Activated CD8-positive, alpha-beta memory T cell treated with anti-CD3 and anti-CD28 coated beads for 1 hour (primary cell): ENCODE results near the gene ETS1.

Experiments
- DNase-seq, 2 donors: peaks; one replicate each; pipeline ENCODE4 v3.0.0-alpha.2; 2020; ENCODE audit warnings: low read depth in 1 of 2; ENCODE audit errors: extremely low read depth in 1 of 2

Gene ETS1

DNA sequence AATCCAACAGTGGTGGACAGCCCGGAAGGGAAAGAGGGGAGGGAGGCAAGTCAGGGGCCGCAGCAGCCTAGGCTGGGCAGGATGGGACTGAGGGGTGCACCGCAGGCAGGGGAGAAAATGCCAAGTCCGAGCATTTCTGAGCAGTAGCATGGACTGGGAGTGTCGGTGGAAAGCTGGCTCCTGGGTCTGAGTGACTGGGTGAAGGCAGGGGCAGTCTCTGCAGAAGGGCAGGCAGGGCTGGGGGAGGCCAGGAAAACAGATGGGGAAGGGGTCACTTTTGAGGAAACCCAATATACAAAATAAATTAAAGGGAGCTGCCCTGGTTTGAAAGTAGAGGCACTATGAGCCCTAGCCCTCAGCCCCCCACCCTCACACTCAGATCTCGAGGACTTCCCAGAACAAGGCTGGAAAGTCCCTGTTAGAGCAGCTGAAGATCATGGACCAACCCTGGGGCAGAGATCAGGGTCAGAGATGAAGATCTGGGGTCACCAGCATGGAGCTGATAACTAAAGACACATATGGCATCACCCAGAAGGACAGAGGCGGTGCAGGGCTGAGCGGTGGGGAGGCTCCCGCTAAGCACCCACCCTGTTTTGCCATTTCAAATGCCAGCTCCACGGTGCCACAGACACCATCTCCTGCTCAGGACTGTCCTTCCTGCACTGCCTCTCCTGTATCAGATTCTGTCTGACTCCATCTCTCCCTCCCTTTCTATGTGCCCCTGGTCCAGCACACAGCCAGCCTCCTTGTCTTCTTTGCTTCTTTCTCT is 32.4 kb upstream of the ETS1 start:
- DNase-seq = no peak

DNA sequence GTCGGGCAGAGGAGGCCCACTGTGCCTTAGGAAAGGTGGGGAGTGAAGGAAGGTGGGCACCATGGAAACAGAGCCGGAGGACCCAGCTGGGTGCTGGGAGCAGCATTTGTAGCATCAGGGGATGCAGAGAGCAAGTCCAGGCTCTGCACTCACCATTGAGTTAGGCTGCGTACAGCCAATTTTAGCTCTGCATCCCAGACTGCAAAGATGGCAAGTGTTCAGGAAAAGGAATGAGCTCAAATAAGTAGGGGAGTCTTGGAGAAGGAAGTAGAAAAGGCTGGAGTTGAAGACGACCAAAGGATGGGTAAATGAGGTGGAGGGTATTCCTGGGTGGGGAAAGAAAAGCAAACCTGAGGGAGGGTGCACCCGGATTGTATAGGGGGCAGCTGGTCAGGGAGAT is 31.6 kb upstream of the ETS1 start:
- no peak for DNase-seq

DNA sequence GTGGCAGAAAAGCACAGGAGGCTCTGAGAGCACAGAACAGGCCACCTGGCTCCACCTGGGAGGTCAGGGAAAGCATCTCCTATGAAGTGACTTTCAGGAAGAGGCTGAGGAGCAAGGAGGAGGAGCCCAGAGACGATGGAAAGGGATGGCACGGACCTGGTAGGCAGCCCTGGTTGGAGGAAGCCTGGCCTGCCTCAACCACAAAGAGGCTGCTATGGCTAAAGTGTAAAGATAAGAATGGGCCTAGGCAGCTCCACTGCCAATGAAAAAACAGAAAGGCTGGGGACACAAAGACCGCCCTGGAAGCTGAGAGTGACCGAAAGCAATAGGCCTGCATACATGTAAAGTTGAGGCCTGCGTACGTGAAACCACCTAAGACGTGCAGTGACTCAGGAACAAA is 31.2 kb upstream of the ETS1 start:
- DNase-seq = no peak

DNA sequence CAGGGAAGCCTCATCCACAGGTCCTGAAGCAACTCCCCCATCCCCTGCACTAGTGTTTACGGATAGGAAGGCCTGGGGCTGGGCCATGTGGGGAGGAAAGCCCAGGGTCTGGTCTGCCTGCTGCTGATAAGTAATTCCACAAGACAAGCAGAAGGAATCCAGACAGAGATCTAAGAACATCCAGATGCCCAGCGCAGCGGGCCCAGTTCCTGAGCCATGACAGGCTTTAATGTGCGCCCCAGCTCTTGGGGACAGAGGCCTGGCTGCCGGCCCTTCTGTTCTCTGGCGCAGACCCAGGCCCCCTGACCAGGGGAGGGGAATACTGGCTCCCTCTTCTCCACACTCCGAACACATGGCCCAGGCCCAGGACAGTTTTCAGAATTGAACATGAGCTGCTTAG is 28.8 kb upstream of the ETS1 start:
- DNase-seq = no peak

DNA sequence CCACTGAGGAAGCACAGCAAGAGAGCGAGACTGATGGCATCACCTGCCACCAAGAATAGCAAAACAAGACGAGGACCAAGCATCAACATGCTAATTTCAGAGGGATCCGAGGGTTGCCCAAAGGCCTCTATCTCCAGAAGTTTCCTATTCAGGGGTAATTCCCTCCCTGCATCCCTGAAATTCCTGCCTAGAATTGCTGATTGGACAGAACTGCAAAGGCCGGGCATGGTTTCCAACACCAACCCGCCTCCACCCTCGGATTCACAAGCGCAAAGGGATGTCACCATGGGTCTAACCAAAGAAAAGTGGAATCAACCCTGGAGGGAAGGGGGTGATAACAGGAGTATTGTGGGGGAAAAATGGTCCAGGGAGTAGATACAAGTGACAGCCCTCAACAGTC is 28.3 kb upstream of the ETS1 start:
- DNase-seq = no peak

DNA sequence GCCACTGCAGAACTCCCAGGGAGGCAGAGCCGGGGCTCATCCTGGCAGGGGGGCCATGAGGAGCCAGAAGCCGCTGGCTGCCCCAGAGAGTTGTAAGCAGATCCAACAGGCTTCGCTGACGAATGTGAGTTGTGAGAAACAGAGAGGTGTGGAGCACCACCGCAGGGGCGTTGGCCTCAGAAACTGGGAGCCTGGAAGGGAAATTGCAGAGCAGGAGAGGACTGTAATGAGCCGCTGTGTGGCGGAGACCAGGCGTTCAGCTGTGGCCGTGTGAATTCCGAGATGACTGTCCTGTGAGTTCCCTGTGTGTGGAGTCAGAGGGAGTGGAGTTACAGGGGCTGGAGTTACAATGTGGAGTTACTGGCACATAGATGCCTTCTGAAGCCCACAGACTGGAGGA is 27.7 kb upstream of the ETS1 start:
- no peak for DNase-seq

DNA sequence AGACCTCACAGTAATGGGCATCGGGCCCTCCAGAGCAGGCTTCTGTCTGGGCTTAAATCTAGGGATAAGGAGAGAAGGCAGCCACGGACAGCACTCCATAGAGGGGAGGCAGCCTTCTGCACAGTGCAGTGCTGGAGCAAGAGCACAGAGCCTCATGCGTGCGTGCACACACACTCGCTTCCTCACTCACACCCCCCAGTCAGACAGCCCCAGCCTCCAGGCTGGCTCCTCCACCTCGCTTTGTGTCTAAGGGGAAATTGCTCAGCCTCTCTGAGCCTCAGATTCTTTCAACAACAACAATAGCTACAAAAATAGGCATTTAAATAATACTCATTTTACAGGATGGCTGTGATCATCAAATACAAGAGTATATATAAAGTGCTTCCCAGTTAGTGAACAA is 26.7 kb upstream of the ETS1 start:
- no peak for DNase-seq

DNA sequence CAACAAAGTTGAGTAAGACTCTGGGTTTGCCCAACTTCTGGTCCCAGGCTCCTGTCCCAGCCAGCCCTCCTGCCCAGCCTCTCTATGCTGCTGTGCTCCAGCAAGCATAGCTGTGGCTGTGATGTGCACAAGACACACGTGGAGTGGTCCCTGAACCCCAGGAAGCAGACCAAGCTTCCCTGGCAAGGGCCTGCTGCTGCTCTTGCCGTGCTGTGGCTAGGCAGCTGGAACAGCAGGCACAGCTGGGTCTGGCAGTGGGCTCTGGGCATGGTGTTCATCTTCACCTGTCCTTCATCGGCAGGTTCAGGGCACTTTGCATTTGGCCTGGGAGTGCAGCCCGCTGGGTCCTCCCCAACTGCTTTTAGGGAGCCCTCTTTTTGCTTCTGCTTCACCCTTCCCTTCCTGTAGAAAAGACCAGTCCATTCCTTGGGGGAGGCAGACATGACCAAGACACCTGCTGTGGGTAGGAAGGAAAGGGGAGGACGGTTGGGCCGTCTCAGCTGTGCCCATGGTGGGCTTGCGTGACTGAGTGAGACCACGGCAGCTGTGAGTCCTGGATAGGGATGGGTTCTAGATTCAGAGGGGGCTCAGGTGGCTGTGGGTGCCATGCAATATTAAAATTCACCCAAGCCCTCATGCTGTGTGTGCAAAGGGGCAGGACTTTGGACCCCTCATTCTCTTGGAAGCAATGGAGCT is 26.1 kb upstream of the ETS1 start:
- no peak for DNase-seq

DNA sequence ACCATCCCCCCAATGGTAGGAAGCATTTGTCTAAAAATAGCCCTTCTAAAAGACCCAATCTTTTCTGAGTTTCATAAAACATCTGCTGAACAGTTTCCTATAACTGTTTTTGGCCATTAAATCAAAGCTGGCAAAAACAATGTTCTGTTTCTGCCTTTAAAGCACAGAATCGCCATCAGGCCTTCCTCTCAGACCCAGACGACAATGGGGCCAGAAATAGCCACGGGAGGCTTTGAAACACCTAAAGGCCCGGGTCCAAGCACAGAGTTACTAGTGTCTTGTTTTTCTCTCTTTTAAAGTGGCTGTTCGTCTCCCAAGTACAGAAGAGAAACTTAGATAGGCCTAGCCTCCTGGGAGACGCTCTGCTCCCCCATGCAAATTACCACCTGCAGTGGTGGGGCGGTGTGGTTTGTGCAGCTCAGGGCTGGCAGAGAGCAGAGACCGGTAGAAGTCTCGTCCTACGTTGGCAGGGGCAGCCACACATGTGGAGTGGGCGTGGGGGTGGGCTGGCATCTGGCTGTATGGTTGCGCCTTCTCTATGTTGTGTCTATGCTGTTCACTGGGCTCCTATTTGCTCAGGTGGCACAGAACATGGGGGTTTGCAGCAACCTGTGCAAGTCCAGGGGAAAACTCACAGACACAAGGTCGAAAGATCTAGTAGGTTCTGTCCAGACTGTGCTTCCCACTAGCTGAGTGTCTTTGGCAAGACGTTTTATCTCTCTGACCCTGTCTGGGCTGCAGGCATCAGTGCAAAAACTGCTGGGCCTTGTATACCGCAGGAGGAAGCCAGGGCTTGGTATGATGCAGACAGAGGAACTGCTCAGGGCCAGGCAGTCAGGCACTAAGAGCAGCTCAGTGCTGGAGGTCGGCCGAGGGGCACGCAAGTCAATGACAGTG is 23.6 kb upstream of the ETS1 start:
- peak; percentile 34 to 39 for DNase-seq

DNA sequence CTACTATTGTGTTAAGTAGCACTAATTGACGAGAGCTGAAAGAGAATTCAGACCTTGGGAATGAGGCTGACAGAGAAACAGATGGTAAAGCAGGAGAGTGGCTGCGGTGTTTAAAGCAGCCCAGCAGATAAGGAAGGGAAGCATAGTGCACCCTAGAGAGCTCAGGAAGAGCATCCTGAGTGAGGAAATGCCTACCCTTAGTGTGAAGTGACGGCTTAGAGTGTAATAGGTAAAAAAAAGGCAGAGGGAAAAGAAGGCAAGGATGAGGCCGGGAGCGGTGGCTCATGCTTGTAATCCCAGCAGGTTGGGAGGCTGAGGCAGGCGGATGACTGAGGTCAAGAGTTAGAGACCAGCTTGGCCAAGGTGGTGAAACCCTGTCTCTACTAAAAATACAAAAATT is 22.4 kb upstream of the ETS1 start:
- DNase-seq = no peak

DNA sequence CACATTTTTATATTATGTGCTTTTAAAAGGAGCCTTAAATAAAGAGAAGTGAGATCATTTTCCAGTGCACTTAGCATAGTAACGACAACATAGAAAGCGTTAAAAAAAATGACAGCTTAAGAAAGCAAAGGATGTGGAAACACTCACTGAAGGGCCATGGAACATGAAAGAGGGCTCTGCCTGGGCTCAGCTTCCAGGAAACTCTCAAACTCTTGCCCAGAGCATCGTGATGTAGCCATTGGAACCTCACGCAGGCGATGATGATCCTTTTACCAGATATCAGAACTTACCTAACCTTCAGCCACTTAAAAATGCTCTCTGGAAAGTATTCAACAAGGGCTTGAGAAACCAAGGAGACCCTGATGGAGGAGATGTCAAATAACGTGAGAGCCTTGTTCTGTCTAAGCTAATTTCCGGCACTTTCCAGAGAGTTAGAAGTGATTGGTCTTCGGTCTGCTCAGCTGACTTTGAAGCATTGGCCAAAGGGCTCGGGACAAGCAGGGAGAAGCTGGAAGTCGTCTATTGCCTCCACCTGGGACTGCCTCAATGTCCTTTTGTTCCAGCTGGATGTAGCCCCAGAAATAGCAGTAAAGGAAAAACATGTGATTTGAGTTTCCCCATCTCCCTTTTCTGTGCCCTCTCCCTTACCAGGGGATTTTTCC is 21.5 kb upstream of the ETS1 start:
- no peak for DNase-seq

DNA sequence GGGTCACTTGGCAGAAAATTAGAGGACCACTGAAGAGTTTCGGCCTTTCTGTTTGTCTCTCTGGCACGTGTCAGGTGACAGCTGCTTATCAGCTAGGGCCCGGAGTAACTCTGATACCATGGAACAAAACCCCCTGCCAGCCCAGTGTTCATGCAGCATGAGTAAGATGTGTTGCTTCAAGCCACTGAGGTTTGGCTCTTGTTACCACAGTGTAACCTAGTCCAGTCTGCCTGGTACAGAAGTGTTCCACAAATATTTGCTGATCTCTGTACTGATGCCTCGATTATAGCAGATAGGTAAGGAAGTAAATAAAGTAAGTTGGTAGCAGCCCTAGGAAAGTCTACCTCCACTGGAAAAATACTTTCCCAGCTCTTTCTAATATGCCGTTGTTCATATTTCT is 20.5 kb upstream of the ETS1 start:
- no peak for DNase-seq

DNA sequence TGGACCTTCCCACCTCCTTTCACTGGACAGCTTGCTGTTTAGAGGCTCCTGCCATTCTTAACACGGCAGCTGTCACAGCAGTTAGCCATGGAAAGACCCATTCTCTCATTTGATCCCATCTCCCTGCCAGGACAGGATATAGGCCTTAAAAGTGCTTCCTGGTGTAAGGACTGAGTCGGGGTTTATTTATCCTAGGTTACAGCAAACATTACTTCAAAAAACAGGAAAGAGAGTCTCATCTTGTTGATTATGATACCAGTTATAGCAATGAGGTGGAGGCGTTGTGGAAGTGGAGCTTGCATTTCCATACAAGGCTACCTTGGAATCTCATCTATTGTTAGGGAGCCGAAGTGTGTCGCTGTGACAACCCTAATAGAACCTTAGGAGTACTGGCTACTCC is 17.4 kb upstream of the ETS1 start:
- DNase-seq = no peak

DNA sequence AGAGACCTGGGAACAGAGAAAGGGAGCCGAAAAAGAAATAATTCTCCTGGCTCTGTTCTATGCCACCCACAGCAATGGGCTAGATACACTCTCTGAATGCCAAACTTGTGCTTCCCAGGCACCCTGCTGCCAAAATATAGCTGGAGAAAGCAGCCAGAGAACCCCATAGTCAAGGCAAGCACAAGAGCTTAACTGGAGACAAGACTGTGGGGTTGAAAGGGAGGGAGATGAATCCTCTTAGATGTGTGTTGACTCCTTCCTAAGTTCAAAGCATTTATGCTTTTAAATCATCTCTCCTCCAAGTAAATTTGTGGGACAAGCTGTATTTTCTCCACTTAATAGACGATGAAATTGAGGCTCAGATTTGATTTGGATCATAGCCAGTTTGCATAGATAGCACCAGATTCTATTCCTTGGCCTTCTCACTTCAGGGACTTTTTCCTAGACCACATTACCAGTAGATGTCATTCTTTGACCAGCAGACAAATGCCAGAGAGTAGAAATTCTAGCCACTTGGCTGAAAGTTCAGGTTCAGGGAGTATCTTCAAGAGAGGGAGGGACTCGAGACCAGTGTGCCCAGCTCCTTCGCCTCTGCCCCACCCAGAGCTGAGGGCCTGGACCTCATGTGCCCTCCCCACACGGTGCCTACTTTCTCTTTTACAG is 16.5 kb upstream of the ETS1 start:
- DNase-seq = no peak

DNA sequence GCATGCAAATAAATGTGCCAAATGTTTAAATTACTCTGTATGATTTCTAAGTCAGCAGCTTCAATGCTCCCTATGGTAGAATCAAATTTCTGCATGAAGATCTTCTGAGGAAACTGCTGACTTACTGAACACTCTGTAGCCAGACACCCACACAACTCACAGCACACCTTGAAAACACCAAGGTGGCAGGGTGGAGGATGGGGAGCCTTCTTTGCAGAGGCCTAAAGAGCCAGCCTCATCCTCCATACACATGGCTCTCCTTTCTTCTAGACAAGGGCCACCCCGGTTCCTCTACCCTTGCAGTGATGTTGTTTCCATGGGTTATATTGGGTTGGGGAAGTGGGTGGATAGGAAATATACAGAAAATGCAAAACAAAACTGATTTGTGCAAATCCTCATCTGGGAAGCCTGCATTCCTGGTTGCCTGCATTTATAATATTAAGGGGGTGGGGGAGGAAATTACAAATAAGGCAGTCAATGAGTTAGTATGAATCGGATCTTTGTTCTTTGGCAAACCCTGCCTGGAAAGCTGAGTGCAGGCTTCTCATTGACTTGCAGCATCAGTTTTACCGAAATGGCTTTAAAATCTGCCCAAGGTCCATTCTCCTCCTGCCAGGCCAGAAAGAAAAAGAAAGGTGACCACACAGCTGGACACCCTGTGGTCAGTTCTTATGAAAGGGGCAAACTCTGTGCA is 15.8 kb upstream of the ETS1 start:
- DNase-seq = no peak

DNA sequence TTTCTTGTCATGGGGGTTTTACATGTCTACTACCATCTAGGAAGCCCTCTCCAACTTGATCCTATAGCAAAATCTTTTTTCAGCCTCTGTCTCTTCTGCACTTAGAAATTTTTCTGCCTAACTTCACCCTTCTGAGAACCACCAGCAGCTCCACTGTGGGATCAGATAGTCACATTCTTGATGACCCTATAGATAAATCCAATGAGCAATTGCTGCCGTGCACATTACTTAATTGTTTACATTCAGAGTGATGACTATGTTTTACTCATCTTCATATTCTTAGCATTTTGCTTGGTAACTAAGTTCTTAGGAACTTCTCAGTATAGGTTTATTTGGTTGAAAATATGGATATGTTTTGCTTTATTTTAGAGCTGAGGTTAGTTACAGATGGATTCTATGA is 12.4 kb upstream of the ETS1 start:
- DNase-seq = no peak

DNA sequence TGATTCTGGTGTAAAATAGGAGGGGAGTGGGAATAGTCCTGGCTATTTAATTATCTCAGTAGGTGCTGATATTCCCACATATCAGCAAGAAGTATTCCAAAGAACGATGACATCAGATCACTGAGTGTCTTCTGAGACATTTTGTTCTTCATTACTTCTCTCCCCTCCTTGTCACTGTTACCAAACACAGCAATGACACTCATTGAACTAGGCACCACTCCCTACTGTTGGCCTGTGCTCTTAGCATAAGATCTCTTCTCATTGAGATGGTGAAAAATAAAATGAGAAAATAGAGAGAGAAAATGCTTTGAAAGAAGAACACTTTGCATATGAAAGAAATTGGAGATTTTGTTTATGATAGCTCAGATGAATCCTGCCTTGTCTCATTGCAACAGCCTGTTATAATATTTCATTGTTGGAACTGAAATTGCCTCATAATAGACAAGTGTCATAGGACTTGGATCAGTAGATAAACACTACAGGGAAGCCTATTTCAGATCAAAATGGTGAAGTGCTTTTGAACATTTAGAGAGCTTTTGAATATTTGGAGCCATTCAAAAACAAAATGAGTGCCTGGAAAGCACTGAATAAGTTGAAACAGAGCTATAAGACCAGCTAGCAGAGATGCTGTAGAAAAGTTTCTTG is 11.3 kb upstream of the ETS1 start:
- DNase-seq = no peak

DNA sequence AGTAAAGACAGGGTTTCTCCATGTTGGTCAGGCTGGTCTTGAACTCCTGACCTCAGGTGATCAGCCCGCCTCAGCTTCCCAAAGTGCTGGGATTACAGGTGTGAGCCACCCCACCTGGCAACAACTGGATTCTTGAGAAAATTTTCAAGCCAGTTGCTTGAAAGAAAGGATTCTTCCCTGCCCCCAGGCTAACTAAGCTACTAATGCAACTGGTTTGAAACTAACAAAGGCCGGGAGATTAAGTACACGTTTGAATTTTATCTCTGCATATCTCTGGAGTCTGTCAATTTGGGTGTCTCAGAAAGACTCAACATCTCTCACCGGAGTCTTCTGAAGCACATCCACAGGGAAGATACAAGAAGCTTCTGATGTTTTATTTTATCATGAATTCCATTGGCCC is 10.7 kb upstream of the ETS1 start:
- DNase-seq = no peak

DNA sequence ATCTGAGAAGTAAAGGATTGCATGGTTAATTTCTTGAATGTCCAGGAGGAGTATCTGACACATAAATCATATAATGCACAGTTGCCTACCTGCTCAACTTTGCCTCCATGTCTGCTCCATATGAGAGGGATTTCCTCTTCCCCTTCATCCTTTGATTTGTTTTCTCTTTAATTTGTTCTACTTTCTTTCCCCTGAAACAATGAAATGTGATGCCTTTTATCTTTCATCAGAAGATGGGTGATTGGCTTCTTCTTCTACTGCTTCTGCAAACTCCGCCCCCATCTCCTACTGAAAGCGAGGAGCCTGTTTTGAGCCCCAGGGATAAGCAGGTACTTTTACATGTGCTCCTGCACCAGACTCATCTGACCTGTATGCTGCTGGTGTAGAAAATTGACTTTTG is 9.9 kb upstream of the ETS1 start:
- no peak for DNase-seq

DNA sequence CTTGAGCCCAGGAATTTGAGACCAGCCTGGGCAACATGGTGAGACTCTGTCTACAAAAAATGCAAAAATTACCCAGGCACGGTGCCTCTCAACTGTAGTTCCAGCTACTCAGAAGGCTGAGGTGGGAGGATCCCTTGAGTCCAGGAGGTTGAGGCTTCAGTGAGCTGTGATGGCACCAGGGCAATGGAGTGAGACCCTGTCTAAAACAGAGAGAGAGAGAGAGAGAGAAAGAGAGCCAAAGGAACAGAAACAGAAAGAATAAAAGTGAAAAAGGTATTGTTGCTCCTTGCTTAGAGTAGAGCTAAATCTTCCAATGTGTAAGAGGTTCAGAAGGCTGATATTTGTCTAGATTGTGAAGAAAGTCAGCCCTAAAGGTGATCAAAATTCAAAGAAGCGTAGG is 8.9 kb upstream of the ETS1 start:
- DNase-seq = no peak
